GM21381 (cell line): Measurements from ENCODE around the gene PPP1R3F.
"Not testable (repeated sequence)": the region's sequence is repeated elsewhere in the genome, so short reads cannot be mapped to it uniquely, and the experiment has no call there.

Experiments
- ATAC-seq: cut with Tn5 transposase; IDR thresholded peaks from one replicate; pipeline ENCODE4 v1.9.1; 2021; ENCODE audit warnings: mild to moderate bottlenecking, moderate library complexity; ENCODE audit not compliant: unreplicated experiment

Gene PPP1R3F

DNA sequence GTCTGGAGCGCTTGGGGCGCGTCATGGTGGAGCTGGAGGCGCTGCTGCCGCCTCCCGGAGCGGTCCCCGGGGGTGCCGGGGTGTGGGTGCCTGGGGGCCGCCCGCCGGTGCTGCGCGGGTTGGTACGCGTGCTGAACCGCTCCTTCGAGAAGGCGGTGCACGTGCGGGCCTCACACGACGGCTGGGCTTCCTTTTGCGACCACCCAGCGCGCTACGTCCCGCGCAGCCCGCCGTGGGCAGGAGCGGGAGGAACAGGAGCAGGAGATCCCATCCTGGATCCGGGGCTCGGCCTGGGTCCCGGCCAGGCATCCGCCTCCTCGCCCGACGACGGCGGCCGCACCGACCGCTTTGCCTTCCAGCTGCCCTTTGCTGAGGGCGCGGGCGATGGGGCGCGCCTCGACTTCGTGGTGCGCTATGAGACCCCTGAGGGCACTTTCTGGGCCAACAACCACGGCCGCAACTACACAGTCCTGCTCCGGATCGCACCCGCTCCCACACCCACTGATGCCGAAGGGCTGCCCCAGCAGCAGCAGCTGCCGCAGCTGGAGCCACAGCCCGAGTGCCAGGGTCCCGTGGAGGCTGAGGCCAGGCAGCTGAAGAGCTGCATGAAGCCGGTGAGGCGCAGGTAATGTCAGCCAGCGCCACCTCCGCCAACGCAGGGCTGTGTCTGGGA, 792 bp downstream of the PPP1R3F start:
- no peak for ATAC-seq

DNA sequence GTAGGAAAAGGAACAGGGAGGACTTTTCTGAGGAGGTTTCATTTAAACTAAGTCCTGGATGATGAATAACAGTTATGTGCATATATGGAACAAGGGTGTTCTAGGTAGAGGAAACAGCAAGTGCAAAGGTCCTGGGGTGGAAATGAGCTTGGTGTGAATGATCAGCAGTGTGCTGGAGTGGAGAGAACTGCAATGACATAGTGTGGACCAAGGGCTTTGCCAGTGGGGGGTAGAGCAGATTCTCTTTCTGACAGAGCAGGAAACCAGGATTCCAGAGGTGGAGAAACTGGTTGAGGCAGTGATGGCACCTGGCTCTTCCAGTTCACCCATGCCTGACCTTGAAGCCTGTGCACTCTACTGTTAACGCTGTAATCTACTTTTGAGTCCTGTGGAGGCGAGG, 1.7 kb downstream of the PPP1R3F start:
- no peak for ATAC-seq

GRCh38 chrX:49272421-49272820, 2.8 kb downstream of the PPP1R3F start:
- no peak for ATAC-seq

- ATAC-seq = no peak
Observed at GRCh38 chrX:49273181-49273727, 3.7 kb downstream of the PPP1R3F start.

GRCh38 chrX:49276207-49276606, 6.6 kb downstream of the PPP1R3F start:
- no peak for ATAC-seq

GRCh38 chrX:49276671-49277534, 7.3 kb downstream of the PPP1R3F start:
- no peak for ATAC-seq

GRCh38 chrX:49277535-49277830, 7.9 kb downstream of the PPP1R3F start:
- ATAC-seq = no peak

DNA sequence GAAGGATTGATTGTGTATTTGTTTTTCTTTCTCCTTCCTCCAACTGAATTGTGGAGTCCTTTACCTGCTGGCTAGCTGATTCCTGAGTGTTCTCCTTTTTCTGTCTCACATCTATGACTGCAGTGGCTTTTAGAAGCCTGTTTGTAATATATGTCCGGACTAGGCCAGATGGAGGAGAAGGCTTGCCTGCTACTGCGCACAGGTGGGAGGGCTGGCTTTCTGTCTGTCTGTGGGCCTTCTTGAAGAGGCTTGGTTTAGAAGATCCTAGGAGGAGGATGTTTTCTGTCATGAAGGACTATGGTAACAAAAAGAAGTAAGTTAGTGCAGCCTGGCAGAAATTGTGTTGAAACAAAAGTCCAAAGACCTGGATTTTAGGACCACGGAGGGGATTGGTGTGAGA, 8.5 kb downstream of the PPP1R3F start:
- ATAC-seq = no peak

DNA sequence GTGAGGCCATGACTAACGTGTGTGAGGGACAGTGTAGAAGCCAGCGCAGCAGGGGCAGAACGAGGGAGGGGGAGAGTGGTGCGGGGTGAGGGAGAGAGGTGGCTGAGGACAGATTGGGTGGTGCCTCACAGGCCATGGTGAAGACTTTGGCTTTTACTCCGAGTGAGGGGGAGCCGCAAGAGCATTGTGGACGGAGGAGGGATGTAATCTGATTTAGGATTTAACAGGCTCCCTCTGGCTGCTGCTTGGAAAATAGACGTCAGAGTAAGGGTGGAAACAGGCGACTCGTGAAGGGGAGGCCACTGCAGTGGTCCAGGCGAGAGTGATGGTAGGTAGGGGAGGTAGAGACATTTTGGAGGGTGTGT, 13.0 kb downstream of the PPP1R3F start:
- ATAC-seq = no peak

GRCh38 chrX:49284212-49284611, 14.6 kb downstream of the PPP1R3F start:
- ATAC-seq = no peak

- no peak for ATAC-seq
Observed at GRCh38 chrX:49286136-49286535, 16.5 kb downstream of the PPP1R3F start.

GRCh38 chrX:49286581-49286980, 17.0 kb downstream of the PPP1R3F start:
- no peak for ATAC-seq

DNA sequence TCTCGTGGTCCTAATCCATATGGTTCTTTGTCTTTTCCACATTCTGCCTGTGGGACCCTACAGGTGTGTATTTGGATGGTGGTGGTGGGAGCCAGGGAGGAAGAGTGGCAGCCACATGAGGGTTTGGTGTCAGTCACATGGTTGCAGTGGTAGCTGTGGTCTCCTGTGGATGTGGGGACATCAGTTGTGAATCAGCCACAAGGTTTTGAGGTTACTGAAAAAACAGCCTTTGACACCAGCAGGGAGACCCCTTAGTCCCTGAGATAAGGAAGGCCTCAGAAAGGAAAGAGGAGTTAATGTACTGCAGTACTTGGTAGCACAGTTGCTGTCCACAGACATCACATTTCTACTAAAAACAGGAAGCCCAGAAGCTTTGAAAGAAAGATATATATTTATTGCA, 18.1 kb downstream of the PPP1R3F start:
- ATAC-seq = no peak

DNA sequence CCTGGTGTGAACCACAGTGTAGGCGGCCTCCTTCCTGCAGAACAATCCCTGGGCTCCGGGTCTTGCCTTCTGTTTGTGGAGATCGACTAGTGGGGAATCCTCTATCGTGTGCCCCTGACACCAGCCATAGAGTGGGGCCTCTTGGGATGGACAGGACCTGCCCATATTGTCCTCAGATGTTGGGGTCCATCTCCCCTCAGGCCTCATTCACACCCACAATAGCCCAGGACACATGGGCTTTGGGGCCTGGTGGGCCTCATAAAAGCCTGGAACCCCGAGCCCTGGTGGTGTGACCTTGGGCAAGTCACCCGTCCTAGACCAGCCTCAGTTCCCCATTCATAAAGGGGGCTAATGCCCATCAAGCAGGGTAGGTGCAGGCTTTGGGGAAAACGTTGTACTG, 20.6 kb downstream of the PPP1R3F start:
- ATAC-seq = no peak

DNA sequence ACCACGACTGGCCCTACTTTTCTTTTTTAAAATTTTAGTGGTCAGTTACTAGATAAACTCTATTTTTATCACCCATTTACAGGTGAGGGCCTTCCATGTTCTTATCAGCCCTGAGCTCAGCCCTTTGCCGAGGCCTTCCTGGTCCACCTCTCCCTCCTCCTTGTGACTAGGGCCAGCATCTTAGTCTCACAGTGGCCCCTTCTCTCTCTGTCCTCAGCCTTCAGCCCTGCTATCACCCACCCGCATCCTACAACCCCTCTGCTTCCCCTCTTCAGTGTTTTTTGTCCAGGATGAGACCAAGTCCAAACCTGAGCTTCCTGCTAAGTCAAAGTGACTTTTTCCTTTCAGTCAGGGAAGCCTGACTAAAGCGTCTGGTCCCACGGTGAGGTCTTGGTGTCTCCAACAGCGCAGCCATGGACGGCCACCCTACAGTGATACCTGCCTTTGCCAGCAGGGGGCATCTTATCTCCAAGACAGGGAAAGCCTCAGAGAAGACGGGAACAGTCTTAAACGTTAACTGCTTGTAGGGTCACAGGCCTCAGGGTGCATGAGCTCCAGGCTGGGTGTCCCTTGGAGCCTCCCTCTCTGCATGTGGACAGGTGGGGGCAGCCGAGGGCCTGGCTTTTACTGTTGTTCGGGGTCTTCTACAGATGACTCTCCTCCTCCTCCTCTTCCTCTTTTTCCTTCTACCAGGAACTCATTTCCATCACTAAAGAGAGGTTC, 22.2 kb downstream of the PPP1R3F start:
- peak; percentile 60 for ATAC-seq

- ATAC-seq = no peak
Observed at GRCh38 chrX:49292400-49293362, 23.1 kb downstream of the PPP1R3F start.

DNA sequence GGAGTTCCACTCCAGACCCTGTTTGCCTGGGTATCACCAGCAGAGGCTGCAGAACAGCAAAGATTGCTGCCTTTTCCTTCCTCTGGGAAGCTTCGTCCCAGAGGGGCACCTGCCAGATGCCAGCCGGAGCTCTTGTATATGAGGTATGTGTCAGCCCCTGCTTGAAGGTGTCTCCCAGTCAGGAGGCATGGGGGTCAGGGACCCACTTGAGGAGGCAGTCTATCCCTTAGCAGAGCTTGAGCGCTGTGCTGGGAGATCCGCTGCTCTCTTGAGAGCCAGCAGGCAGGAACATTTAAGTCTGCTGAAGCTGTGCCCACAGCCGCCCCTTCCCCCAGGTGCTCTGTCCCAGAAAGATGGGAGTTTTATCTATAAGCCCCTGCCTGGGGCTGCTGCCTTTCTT, 29.7 kb downstream of the PPP1R3F start:
- not testable (repeated sequence) for ATAC-seq

DNA sequence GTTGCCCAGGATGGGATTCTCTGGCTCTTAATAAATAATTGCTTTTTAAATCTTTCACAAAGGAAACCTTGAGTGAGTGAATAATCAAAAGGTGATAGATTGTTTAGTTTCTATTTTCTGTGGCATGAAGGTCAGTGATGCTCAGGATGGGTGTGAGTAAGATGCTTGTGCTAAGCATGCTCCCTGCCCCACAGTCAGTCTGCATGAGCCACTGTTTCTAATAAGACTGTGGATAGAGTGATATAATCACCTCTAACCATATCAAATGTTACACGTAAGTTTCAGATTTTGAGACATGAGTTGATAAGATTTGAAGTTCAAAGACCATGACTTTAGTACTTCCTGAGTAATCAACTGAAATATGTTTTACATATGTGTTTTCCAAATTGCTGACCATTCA, 31.1 kb downstream of the PPP1R3F start:
- no peak for ATAC-seq

- ATAC-seq = no peak
Observed at GRCh38 chrX:49303346-49303745, 33.8 kb downstream of the PPP1R3F start, which contains the start of gene GAGE10. Gene GAGE10, plus strand, starts transcription at chrX:49303646. Its CDS starts 1,214 bp downstream, at chrX:49304860.

DNA sequence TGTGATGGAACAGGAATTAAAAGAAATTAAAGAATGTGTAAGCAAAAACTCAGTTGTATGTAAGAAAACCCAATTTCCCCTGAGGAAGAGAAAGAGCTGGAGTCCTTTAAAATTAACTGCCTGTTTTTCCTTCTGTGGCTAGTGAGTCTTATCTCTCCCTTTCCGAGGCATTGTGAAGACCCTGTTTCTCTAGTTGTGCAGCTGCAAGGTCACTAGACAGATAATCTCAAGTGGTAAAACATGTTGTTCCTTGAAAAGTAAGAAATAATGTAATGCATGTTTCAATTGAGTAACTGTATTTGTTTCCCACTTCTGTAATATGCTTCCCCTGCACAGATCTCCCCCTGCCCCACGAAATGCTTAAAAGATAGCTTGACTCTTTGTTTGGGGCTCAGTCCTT, 38.2 kb downstream of the PPP1R3F start:
- not testable (repeated sequence) for ATAC-seq
